GM12878 (cell line): Measurements from ENCODE around the gene RPRD1A. TPM values are rescaled to one million over a fixed set of nuclear protein-coding genes. Genes with fewer than 3 reads are reported as not detected.
A peak's percentile ranks its signal among the peaks of the same experiment; 100 is the strongest.
"Not testable (repeated sequence)": the region's sequence is repeated elsewhere in the genome, so short reads cannot be mapped to it uniquely, and the experiment has no call there.

Experiments used
- ATAC-seq: fragments of 200-7000 bp; cut with Tn5 transposase; 3 replicates; pipeline ENCODE4 v1.9.1; 2020; ENCODE audit warnings: mild to moderate bottlenecking, moderate library complexity
- BruUV-seq: library from RNA; stranded (reverse); fragments of 400-500 nt; replicated peaks from 2 replicates; lab custom pipeline; 2021; lab: Mats Ljungman, UMichigan
- CTCF ChIA-PET: fragments of 300-600 bp; sonication (Branson Sonifier 250); formaldehyde crosslinking; extraction: SDS; loops from one replicate; lab custom pipeline; 2021; ENCODE audit warnings: inconsistent platforms; lab: Yijun Ruan, JAX
- POLR2A ChIA-PET: fragments of 350-600 bp; formaldehyde crosslinking; extraction: SDS; loops from one replicate; lab custom pipeline; 2021; ENCODE audit warnings: inconsistent platforms; lab: Charles Lee
- RAD21 ChIA-PET: fragments of 300-600 bp; sonication (Branson Sonifier 250); formaldehyde crosslinking; loops from one replicate; lab custom pipeline; 2023; ENCODE audit warnings: antibody characterized with exemption; ENCODE audit not compliant: unreplicated experiment; lab: Charles Lee
- SMC1A ChIA-PET: fragments of 300-600 bp; sonication (Branson Sonifier 250); formaldehyde crosslinking; loops from one replicate; lab custom pipeline; 2023; ENCODE audit not compliant: unreplicated experiment, uncharacterized antibody; lab: Charles Lee
- DNase-seq: peaks from one replicate; pipeline ENCODE4 v3.0.0-alpha.2; 2011; ENCODE audit warnings: low read depth, low spot score
- FAIRE-seq: peaks from 3 replicates; lab custom pipeline; 2011; peaks lifted over from hg19 to GRCh38; lab: Jason Lieb, UNC
- H2AFZ ChIP-seq: 2 replicates; pipeline ENCODE4 v1.6.0; 2011; ENCODE audit warnings: low read depth, low read length, control low read depth; ENCODE audit not compliant: control insufficient read depth
- H3K27ac ChIP-seq: 2 replicates; pipeline ENCODE4 v1.5.1; 2011; ENCODE audit warnings: control low read depth; ENCODE audit not compliant: control insufficient read depth, insufficient read depth
- H3K27me3 ChIP-seq, 2 experiments: replicated peaks in 1 of 2; 2 replicates each; pipeline versions ENCODE4 v1.6.0 to v1.6.1; 2011; ENCODE audit warnings: low read length in 1 of 2; ENCODE audit not compliant: control insufficient read depth in 2 of 2, insufficient read depth in 2 of 2
- H3K36me3 ChIP-seq, 2 experiments: 2 replicates each; pipeline ENCODE4 v1.5.1; 2011; ENCODE audit warnings: low read length in 1 of 2; ENCODE audit not compliant: control insufficient read depth in 2 of 2, insufficient read depth in 2 of 2
- H3K4me1 ChIP-seq: 2 replicates; pipeline ENCODE4 v1.6.1; 2011; ENCODE audit warnings: mild to moderate bottlenecking, low read length, moderate library complexity, mixed read lengths; ENCODE audit not compliant: control insufficient read depth, insufficient read depth
- H3K4me2 ChIP-seq: 2 replicates; pipeline ENCODE4 v1.6.0; 2011; ENCODE audit warnings: control low read depth; ENCODE audit not compliant: control insufficient read depth, insufficient read depth
- H3K4me3 ChIP-seq: fragments of 200-600 bp; sonication (generic); 2 replicates; pipeline ENCODE4 v1.5.1; 2016
- H3K79me2 ChIP-seq: 2 replicates; pipeline ENCODE4 v1.6.0; 2011; ENCODE audit warnings: low read length; ENCODE audit not compliant: control insufficient read depth, insufficient read depth
- H3K9ac ChIP-seq: 2 replicates; pipeline ENCODE4 v1.8.0; 2011; ENCODE audit warnings: low read length, control low read depth, mixed read lengths; ENCODE audit not compliant: control insufficient read depth, insufficient read depth
- H3K9me3 ChIP-seq: replicated peaks from 3 replicates; pipeline ENCODE4 v1.5.1; 2011; ENCODE audit warnings: mild to moderate bottlenecking, low read length; ENCODE audit not compliant: control insufficient read depth, insufficient read depth
- H4K20me1 ChIP-seq: 2 replicates; pipeline ENCODE4 v1.6.0; 2011; ENCODE audit not compliant: control insufficient read depth, insufficient read depth
- ASH2L ChIP-seq: fragments of 300-600, 200-600 bp; sonication (generic); IDR thresholded peaks from 2 replicates; pipeline ENCODE4 v1.6.1; 2017; ENCODE audit warnings: low read depth, mild to moderate bottlenecking, borderline replicate concordance
- BHLHE40 ChIP-seq, 2 experiments: fragments of 450-650 bp in 1 of 2; IDR thresholded peaks; 2 replicates each; pipeline ENCODE4 v1.6.1; 2011 to 2017; ENCODE audit warnings: low read depth in 2 of 2, borderline replicate concordance in 1 of 2, improper control_type of control experiment in 1 of 2, low read length in 1 of 2, mild to moderate bottlenecking in 1 of 2
- CBX3 ChIP-seq: fragments of 200-600 bp; sonication (generic); IDR thresholded peaks from 2 replicates; pipeline ENCODE4 v1.6.1; 2016; ENCODE audit warnings: low read depth, borderline replicate concordance
- ETV6 ChIP-seq, 2 experiments: fragments of 450-650 bp in 1 of 2; IDR thresholded peaks in 1 of 2; conservative IDR thresholded peaks in 1 of 2; 2 replicates each; pipeline ENCODE4 v1.6.1; 2014; ENCODE audit warnings: antibody characterized with exemption in 1 of 2, borderline replicate concordance in 1 of 2, low read depth in 1 of 2, mild to moderate bottlenecking in 1 of 2, moderate library complexity in 1 of 2
- HCFC1 ChIP-seq: fragments of 150-350 bp; IDR thresholded peaks from 2 replicates; pipeline ENCODE4 v1.6.1; 2014; ENCODE audit warnings: low read length
- IKZF1 ChIP-seq: fragments of 450-650 bp; conservative IDR thresholded peaks from 2 replicates; pipeline ENCODE4 v1.6.1; 2017; ENCODE audit warnings: antibody characterized with exemption, mild to moderate bottlenecking
- POLR2AphosphoS5 ChIP-seq: IDR thresholded peaks from 2 replicates; pipeline ENCODE4 v1.6.1; 2011; ENCODE audit warnings: mild to moderate bottlenecking, low read length, inconsistent platforms
- SPI1 ChIP-seq: IDR thresholded peaks from 2 replicates; pipeline ENCODE4 v1.6.1; 2011; ENCODE audit warnings: low read depth, mild to moderate bottlenecking, low read length, moderate library complexity, borderline replicate concordance; ENCODE audit not compliant: insufficient read depth
- WGBS: methylation state at CpG from one replicate; pipeline ENCODE4 v1.1.6; 2016; ENCODE audit warnings: low lambda C conversion rate; ENCODE audit not compliant: insufficient replicate concordance, insufficient coverage; ENCODE audit errors: missing lambda C conversion rate; 5-methylcytosine and 5-hydroxymethylcytosine counted together
- in situ Hi-C: fragments of 300-500 bp; cut with MboI; formaldehyde crosslinking; loops from 9 replicates; pipeline ENCODE4 v1.14.3; 2018; ENCODE audit warnings: mixed read lengths
- intact Hi-C: fragments of 100-400 bp; cut with micrococcal nuclease; formaldehyde crosslinking; loops from one replicate; pipeline ENCODE4 v1.14.2; 2022; ENCODE audit not compliant: unreplicated experiment
- polyA plus RNA-seq, 11 experiments: library from polyadenylated mRNA; depleted of rRNA in 4 of 11; unstranded in 6 of 11; stranded (reverse) in 5 of 11; fragments of >200 nt; fragmentation: Nextera tagmentation in 4 of 11; fragmentation: Illumina TruSeq in 1 of 11; extraction: Ambion mirVana in 4 of 11; extraction: Trizol in 1 of 11; gene quantifications; 1 replicate in 1 of 11; 2 replicates in 10 of 11; pipeline versions ENCODE4 v1.2.1 to v1.2.3, GENCODE V29; 2011 to 2016; ENCODE audit warnings: inconsistent platforms in 2 of 11, missing spikeins in 2 of 11, low read depth in 1 of 11
- total RNA-seq, 4 experiments: library from RNA; depleted of rRNA in 3 of 4; stranded (reverse); fragments of >200 nt in 3 of 4; fragmentation: Illumina TruSeq in 1 of 4; extraction: Trizol in 1 of 4; gene quantifications; 2 replicates each; pipeline versions ENCODE4 v1.2.1 to v1.2.3, GENCODE V29; 2013 to 2021
- TF ChIP-seq, protein P1 (sequence below): fragments of 450-650 bp; IDR thresholded peaks from 2 replicates; pipeline ENCODE4 v1.6.1; 2017; ENCODE audit warnings: mild to moderate bottlenecking, moderate library complexity

RPRD1A gene
- total and polyA plus RNA-seq, 10 of the 15 experiments (the other 5 are each of a cell fraction or from before 2014, with no cell fraction given) = 16.2 to 66.2 (median 36.2) TPM

DNA sequence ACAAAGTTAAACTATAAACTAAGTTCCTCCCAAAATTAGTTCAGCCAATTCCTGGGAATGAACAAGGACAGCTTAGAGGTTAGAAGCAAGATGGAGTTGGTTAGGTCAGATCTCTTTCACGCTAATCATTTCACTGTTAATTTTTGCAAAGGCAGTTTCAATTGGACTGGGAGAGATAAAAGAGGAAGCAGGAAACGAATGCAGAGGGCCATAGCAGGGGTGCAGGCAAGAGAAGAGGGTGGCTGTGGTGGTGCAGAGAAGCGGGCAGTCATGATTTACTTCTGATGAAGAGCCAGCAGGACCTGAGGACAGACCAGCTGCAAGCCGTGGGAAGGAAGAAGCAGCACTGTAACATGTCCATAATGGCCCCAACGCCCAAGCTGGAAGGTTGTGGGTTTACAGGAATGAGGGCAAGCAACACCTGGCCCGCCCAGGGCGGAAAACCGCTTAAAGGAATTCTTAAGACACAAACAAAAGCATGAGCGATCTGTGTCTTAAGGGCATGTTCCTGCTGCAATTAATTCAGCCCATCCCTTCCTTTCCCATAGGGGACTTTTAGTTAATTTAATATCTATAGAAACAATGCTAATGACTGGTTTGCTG, 99.0 kb downstream of the RPRD1A start (continued):
- no peak for TF ChIP-seq ETV6 (conservative IDR thresholded peaks at IDR 0.05 in 1 of 2, IDR thresholded peaks at IDR 0.05 in 1 of 2; ENCODE audit: borderline replicate concordance in 1 of 2, low read depth in 1 of 2)
- TF ChIP-seq CBX3 = no peak
- no peak for TF ChIP-seq HCFC1
- TF ChIP-seq ASH2L = no peak
- TF ChIP-seq BHLHE40 (IDR thresholded peaks at IDR 0.05; ENCODE audit: borderline replicate concordance in 1 of 2, low read depth in 2 of 2, low read length in 1 of 2) = no peak
- TF ChIP-seq POLR2AphosphoS5 = no peak
- TF ChIP-seq, protein P1, sequence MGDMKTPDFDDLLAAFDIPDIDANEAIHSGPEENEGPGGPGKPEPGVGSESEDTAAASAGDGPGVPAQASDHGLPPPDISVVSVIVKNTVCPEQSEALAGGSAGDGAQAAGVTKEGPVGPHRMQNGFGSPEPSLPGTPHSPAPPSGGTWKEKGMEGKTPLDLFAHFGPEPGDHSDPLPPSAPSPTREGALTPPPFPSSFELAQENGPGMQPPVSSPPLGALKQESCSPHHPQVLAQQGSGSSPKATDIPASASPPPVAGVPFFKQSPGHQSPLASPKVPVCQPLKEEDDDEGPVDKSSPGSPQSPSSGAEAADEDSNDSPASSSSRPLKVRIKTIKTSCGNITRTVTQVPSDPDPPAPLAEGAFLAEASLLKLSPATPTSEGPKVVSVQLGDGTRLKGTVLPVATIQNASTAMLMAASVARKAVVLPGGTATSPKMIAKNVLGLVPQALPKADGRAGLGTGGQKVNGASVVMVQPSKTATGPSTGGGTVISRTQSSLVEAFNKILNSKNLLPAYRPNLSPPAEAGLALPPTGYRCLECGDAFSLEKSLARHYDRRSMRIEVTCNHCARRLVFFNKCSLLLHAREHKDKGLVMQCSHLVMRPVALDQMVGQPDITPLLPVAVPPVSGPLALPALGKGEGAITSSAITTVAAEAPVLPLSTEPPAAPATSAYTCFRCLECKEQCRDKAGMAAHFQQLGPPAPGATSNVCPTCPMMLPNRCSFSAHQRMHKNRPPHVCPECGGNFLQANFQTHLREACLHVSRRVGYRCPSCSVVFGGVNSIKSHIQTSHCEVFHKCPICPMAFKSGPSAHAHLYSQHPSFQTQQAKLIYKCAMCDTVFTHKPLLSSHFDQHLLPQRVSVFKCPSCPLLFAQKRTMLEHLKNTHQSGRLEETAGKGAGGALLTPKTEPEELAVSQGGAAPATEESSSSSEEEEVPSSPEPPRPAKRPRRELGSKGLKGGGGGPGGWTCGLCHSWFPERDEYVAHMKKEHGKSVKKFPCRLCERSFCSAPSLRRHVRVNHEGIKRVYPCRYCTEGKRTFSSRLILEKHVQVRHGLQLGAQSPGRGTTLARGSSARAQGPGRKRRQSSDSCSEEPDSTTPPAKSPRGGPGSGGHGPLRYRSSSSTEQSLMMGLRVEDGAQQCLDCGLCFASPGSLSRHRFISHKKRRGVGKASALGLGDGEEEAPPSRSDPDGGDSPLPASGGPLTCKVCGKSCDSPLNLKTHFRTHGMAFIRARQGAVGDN = 0 out of 2 replicates have a peak, but pooled peaks have one; percentile 42
- TF ChIP-seq SPI1 = peak; percentile 42; the same call in 1 of the 2 replicates
- no peak for TF ChIP-seq IKZF1
- TF ChIP-seq, all 136 proteins: peak for 3

DNA sequence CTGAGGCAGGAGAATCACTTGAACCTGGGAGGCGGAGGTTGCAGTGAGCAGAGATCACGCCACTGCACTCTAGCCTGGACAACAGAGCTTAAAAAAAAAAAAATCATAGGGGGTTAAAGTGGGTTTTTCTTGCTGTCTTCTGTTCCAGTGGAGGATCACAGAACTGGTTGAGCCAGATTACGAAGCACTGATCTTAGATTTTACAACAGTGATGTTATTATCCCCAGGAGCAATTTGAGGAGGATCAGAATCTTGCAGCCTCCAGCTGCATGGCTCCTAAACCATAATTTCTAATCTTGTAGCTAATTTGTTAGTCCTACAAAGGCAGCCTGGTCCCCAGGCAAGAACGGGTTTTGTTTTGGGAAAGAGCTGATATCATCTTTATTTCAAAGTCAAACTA, 99.5 kb downstream of the RPRD1A start:
- Histone ChIP-seq H3K4me1 (peaks cover 10% of the 10 kb centered on the region; the same call in 1 of the 2 replicates), H2AFZ (peak overlapping the region; percentile 70; the same call in 1 of the 2 replicates)
- H3K9me3 ChIP-seq, FAIRE-seq, ATAC-seq, H3K4me2 ChIP-seq, POLR2A ChIA-PET, H3K27me3 ChIP-seq, H3K4me3 ChIP-seq, BruUV-seq, DNase-seq, intact Hi-C loops, H3K36me3 ChIP-seq, H3K9ac ChIP-seq, H3K79me2 ChIP-seq, H3K27ac ChIP-seq, H4K20me1 ChIP-seq, in situ Hi-C loops, RAD21 ChIA-PET: not testable (repeated sequence)
- CTCF ChIA-PET = interaction anchor here (0.9 to 1.1 kb wide), 2 partner anchors 17 to 212 kb away, joined by 3 read pairs; no protein-coding TSS in a partner anchor
- SMC1A ChIA-PET = interaction anchor here (0.7 to 1.6 kb wide), 5 partner anchors 13 to 317 kb away, joined by 3 to 4 read pairs (median 4); no protein-coding TSS in a partner anchor
- 98% methylated on average over 4 of the region's 4 CpGs for WGBS
